HEK293 (cell line): Measurements from ENCODE around the gene TNS3.

ENCODE experiments used
- CTCF ChIA-PET: fragments of 350-600 bp; formaldehyde crosslinking; extraction: SDS; loops from one replicate; lab custom pipeline; 2021; ENCODE audit warnings: antibody characterized with exemption; lab: Yijun Ruan, JAX
- POLR2A ChIA-PET: fragments of 300-600 bp; formaldehyde crosslinking; extraction: SDS; loops from one replicate; lab custom pipeline; 2020; ENCODE audit warnings: antibody characterized with exemption, inconsistent platforms; lab: Yijun Ruan, JAX
- H3K27ac ChIP-seq: fragments of 200-500 bp; sonication (Bioruptor generic); 2 replicates; pipeline ENCODE4 v1.5.1; 2014; ENCODE audit warnings: low read depth, low read length, control low read depth, inconsistent platforms; ENCODE audit errors: extremely low read depth
- H3K36me3 ChIP-seq, 2 experiments: fragments of 200-500 bp in 1 of 2; sonication (Bioruptor generic) in 1 of 2; 1 replicate in 1 of 2; 2 replicates in 1 of 2; pipeline ENCODE4 v1.5.1; 2014 to 2017; ENCODE audit warnings: inconsistent platforms in 2 of 2, low read length in 2 of 2; ENCODE audit not compliant: control insufficient read depth in 2 of 2, insufficient read depth in 1 of 2
- H3K4me1 ChIP-seq: fragments of 200-500 bp; sonication (Bioruptor generic); 2 replicates; pipeline ENCODE4 v1.5.1; 2014; ENCODE audit warnings: mild to moderate bottlenecking, low read length, inconsistent platforms; ENCODE audit not compliant: control insufficient read depth, insufficient read depth
- H3K4me3 ChIP-seq: 2 replicates; pipeline ENCODE4 v1.5.1; 2011; ENCODE audit warnings: low read depth, mild to moderate bottlenecking, control low read depth, low read length, moderate library complexity
- H3K9me3 ChIP-seq: fragments of 200-500 bp; sonication (Bioruptor generic); 2 replicates; pipeline ENCODE4 v1.5.1; 2014; ENCODE audit warnings: low read depth, low read length, inconsistent platforms; ENCODE audit not compliant: control insufficient read depth, insufficient read depth
- ATF2 ChIP-seq: fragments of 450-650 bp; formaldehyde crosslinking; IDR thresholded peaks from 2 replicates; pipeline ENCODE4 v1.5.1; 2016; ENCODE audit warnings: missing biosample characterization, missing genetic modification characterization, low read depth
- FEZF1 ChIP-seq: fragments of 450-650 bp; formaldehyde crosslinking; IDR thresholded peaks from 2 replicates; pipeline ENCODE4 v1.5.1; 2016; ENCODE audit warnings: missing biosample characterization, missing genetic modification characterization
- GFI1B ChIP-seq: fragments of 450-650 bp; formaldehyde crosslinking; IDR thresholded peaks from 2 replicates; pipeline ENCODE4 v1.5.1; 2016; ENCODE audit warnings: missing biosample characterization, missing genetic modification characterization
- KLF8 ChIP-seq: fragments of 450-650 bp; formaldehyde crosslinking; IDR thresholded peaks from 2 replicates; pipeline ENCODE4 v1.5.1; 2016; ENCODE audit warnings: missing biosample characterization, missing genetic modification characterization
- MZF1 ChIP-seq: fragments of 450-650 bp; formaldehyde crosslinking; IDR thresholded peaks from 2 replicates; pipeline ENCODE4 v1.5.1; 2017; ENCODE audit warnings: missing biosample characterization, missing genetic modification characterization, borderline replicate concordance
- PRDM2 ChIP-seq: fragments of 450-650 bp; formaldehyde crosslinking; IDR thresholded peaks from 2 replicates; pipeline ENCODE4 v1.5.1; 2016; ENCODE audit warnings: missing biosample characterization, missing genetic modification characterization, borderline replicate concordance
- SALL2 ChIP-seq: fragments of 450-650 bp; formaldehyde crosslinking; IDR thresholded peaks from 2 replicates; pipeline ENCODE4 v1.5.0; 2017; ENCODE audit warnings: missing biosample characterization, mild to moderate bottlenecking, missing genetic modification characterization, borderline replicate concordance
- SP7 ChIP-seq: fragments of 450-650 bp; formaldehyde crosslinking; IDR thresholded peaks from 2 replicates; pipeline ENCODE4 v1.5.1; 2016; ENCODE audit warnings: missing biosample characterization, missing genetic modification characterization
- YY2 ChIP-seq: fragments of 450-650 bp; formaldehyde crosslinking; IDR thresholded peaks from 2 replicates; pipeline ENCODE4 v1.5.1; 2016; ENCODE audit warnings: missing biosample characterization, missing genetic modification characterization
- ZBTB21 ChIP-seq: fragments of 450-650 bp; formaldehyde crosslinking; IDR thresholded peaks from 2 replicates; pipeline ENCODE4 v1.5.1; 2017; ENCODE audit warnings: missing biosample characterization, missing genetic modification characterization
- ZBTB49 ChIP-seq: fragments of 450-650 bp; formaldehyde crosslinking; IDR thresholded peaks from 2 replicates; pipeline ENCODE4 v1.5.1; 2016; ENCODE audit warnings: missing biosample characterization, missing genetic modification characterization, low read depth
- ZEB2 ChIP-seq: fragments of 450-650 bp; formaldehyde crosslinking; IDR thresholded peaks from 2 replicates; pipeline ENCODE4 v1.5.1; 2016; ENCODE audit warnings: missing biosample characterization, missing genetic modification characterization
- ZNF112 ChIP-seq: fragments of 450-650 bp; formaldehyde crosslinking; IDR thresholded peaks from 2 replicates; pipeline ENCODE4 v1.5.0; 2017; ENCODE audit warnings: missing biosample characterization, missing genetic modification characterization
- ZNF18 ChIP-seq: fragments of 450-650 bp; formaldehyde crosslinking; IDR thresholded peaks from 2 replicates; pipeline ENCODE4 v1.5.1; 2016; ENCODE audit warnings: missing biosample characterization, missing genetic modification characterization
- ZNF2 ChIP-seq: fragments of 450-650 bp; formaldehyde crosslinking; IDR thresholded peaks from 2 replicates; pipeline ENCODE4 v1.5.1; 2016; ENCODE audit warnings: missing biosample characterization, missing genetic modification characterization
- ZNF274 ChIP-seq, 2 experiments: fragments of 200-500 bp in 1 of 2; fragments of 450-650 bp in 1 of 2; sonication (Bioruptor generic) in 1 of 2; formaldehyde crosslinking in 1 of 2; IDR thresholded peaks; 2 replicates each; pipeline versions ENCODE4 v1.5.1 to v1.6.1; 2014 to 2016; ENCODE audit warnings: borderline replicate concordance in 1 of 2, inconsistent platforms in 1 of 2, low read length in 1 of 2, missing biosample characterization in 1 of 2, missing genetic modification characterization in 1 of 2
- ZNF302 ChIP-seq: fragments of 450-650 bp; formaldehyde crosslinking; IDR thresholded peaks from 2 replicates; pipeline ENCODE4 v1.5.1; 2016; ENCODE audit warnings: missing biosample characterization, missing genetic modification characterization, low read depth
- ZNF350 ChIP-seq: fragments of 450-650 bp; formaldehyde crosslinking; IDR thresholded peaks from 2 replicates; pipeline ENCODE4 v1.5.0; 2017; ENCODE audit warnings: missing biosample characterization, mild to moderate bottlenecking, missing genetic modification characterization
- ZNF416 ChIP-seq: fragments of 450-650 bp; formaldehyde crosslinking; IDR thresholded peaks from 2 replicates; pipeline ENCODE4 v1.5.1; 2016; ENCODE audit warnings: missing biosample characterization, missing genetic modification characterization
- ZNF521 ChIP-seq: fragments of 450-650 bp; formaldehyde crosslinking; IDR thresholded peaks from 2 replicates; pipeline ENCODE4 v1.5.1; 2017; ENCODE audit warnings: missing biosample characterization, mild to moderate bottlenecking, missing genetic modification characterization
- ZNF530 ChIP-seq: fragments of 450-650 bp; formaldehyde crosslinking; IDR thresholded peaks from 2 replicates; pipeline ENCODE4 v1.5.1; 2016; ENCODE audit warnings: low read depth, missing biosample characterization, missing genetic modification characterization
- ZNF580 ChIP-seq: fragments of 450-650 bp; formaldehyde crosslinking; IDR thresholded peaks from 2 replicates; pipeline ENCODE4 v1.5.1; 2016; ENCODE audit warnings: missing biosample characterization, missing genetic modification characterization
- ZNF600 ChIP-seq: fragments of 450-650 bp; formaldehyde crosslinking; IDR thresholded peaks from 2 replicates; pipeline ENCODE4 v1.5.1; 2016; ENCODE audit warnings: missing biosample characterization, missing genetic modification characterization
- ZNF629 ChIP-seq: fragments of 450-650 bp; formaldehyde crosslinking; IDR thresholded peaks from 2 replicates; pipeline ENCODE4 v1.5.1; 2017; ENCODE audit warnings: missing biosample characterization, missing genetic modification characterization
- ZNF664 ChIP-seq: fragments of 450-650 bp; formaldehyde crosslinking; IDR thresholded peaks from 2 replicates; pipeline ENCODE4 v1.5.1; 2016; ENCODE audit warnings: missing biosample characterization, missing genetic modification characterization
- ZNF670 ChIP-seq: fragments of 450-650 bp; formaldehyde crosslinking; IDR thresholded peaks from 2 replicates; pipeline ENCODE4 v1.5.1; 2016; ENCODE audit warnings: missing biosample characterization, missing genetic modification characterization, low read depth

TNS3 gene

GRCh38 chr7:47354071-47354470 is 227.8 kb downstream of the TNS3 start:
- ChIA-PET CTCF (no interaction called here), POLR2A (no interaction called here)
- Histone ChIP-seq H3K4me3 (no peak overlapping the region), H3K36me3 (no peaks in the 10 kb centered on the region), H3K9me3 (no peaks in the 10 kb centered on the region), H3K4me1 (no peaks in the 10 kb centered on the region), H3K27ac (no peak overlapping the region)
- TF ChIP-seq FEZF1 (tag by site-specific recombination) (no peak), ZNF521 (tag by site-specific recombination) (no peak), ATF2 (tag by site-specific recombination) (no peak), ZNF580 (tag by site-specific recombination) (no peak), ZNF530 (tag by site-specific recombination) (no peak), SP7 (tag by site-specific recombination) (no peak), ZNF664 (no peak), ZBTB21 (tag by site-specific recombination) (no peak), ZNF629 (tag by site-specific recombination) (no peak), ZNF2 (tag by site-specific recombination) (no peak), PRDM2 (tag by site-specific recombination) (no peak), ZNF600 (tag by site-specific recombination) (no peak), GFI1B (tag by site-specific recombination) (no peak), ZNF302 (no peak), YY2 (tag by site-specific recombination) (no peak), MZF1 (tag by site-specific recombination) (no peak), ZEB2 (tag by site-specific recombination) (no peak), ZNF670 (no peak), ZNF350 (tag by site-specific recombination) (no peak), KLF8 (tag by site-specific recombination) (no peak)

- Histone ChIP-seq H3K4me1 (no peaks in the 10 kb centered on the region), H3K36me3 (no peaks in the 10 kb centered on the region), H3K4me3 (no peak overlapping the region), H3K9me3 (no peaks in the 10 kb centered on the region), H3K27ac (no peak overlapping the region)
- ChIA-PET CTCF (no interaction called here), POLR2A (no interaction called here)
- TF ChIP-seq ZNF112 (tag by site-specific recombination) (no peak), SALL2 (tag by site-specific recombination) (no peak), ZBTB49 (tag by site-specific recombination) (no peak), ZNF274 (IDR thresholded peaks at IDR 0.05; ENCODE audit: low read length) (no peak), ZNF274 (tag by site-specific recombination; IDR thresholded peaks at IDR 0.05; ENCODE audit: borderline replicate concordance) (no peak), ZNF416 (tag by site-specific recombination) (no peak), ZNF18 (no peak)
Observed at GRCh38 chr7:47352394-47352968, 229.4 kb downstream of the TNS3 start.
